Keratinocyte (primary cell): Measurements from ENCODE around the gene RANBP3.

ENCODE experiments used
- CTCF ChIP-seq, 3 experiments: IDR thresholded peaks in 1 of 3; conservative IDR thresholded peaks in 1 of 3; optimal IDR thresholded peaks in 1 of 3; 2 replicates in 2 of 3; 3 replicates in 1 of 3; pipeline versions ENCODE3 to v1.5.1; 2011; ENCODE audit warnings: low read length in 3 of 3, mild to moderate bottlenecking in 3 of 3, moderate library complexity in 2 of 3, control low read depth in 1 of 3, inconsistent platforms in 1 of 3; ENCODE audit not compliant: insufficient read depth in 2 of 3; ENCODE audit errors: extremely low read depth in 1 of 3
- EZH2 ChIP-seq: IDR thresholded peaks from one replicate; pipeline ENCODE4 v1.6.1; 2012; ENCODE audit warnings: inconsistent platforms, mild to moderate bottlenecking, low read length, moderate library complexity

DNA sequence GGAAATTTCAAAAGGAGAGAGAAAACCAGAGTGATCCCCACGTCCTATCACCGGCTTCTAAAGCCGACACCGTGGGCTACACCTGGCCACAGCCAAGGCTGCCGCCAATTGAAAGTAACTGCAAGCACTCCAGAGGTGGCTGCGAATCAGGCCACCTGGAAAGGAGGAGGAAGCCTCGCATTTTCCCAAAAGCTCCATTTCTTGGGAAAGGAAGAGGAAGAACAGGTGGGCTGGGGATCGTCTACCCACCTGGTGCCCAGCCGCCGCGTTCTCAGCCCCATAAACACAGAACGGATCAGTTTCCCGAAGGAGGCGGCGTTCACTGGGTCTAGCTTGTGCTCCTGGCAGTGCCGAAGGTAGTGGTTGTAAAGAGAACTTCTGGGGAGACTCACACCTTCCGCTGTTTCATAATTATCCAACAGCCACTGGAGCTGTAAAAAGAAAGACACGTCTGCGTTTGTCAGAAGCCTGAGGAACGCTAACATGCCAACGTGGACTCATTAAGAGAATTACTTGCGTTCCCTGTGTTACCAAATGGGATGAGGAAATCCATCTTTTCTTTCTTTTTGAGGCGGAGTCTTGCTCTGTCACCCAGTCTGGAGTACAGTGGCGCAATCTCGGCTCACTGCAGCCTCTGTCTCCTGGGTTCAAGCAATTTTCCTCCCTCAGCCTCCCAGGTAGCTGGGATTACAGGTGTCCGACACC is 38.1 kb upstream of the RANBP3 start:
- TF ChIP-seq CTCF (optimal IDR thresholded peaks at IDR 0.05 in 1 of 3, IDR thresholded peaks at IDR 0.05 in 1 of 3, conservative IDR thresholded peaks at IDR 0.05 in 1 of 3; ENCODE audit: extremely low read depth in 1 of 3, insufficient read depth in 2 of 3, low read length in 3 of 3) = no peak
- TF ChIP-seq EZH2 = no peak
